IPS DF 4.7 (cell line): ENCODE results near the gene FPR2.
"Not testable (repeated sequence)": the region's sequence is repeated elsewhere in the genome, so short reads cannot be mapped to it uniquely, and the experiment has no call there.

Source experiments
- DNase-seq: peaks from one replicate; pipeline ENCODE4 v3.0.0-alpha.2; 2013; ENCODE audit warnings: low spot score; ENCODE audit errors: extremely low read depth

Gene FPR2, protein sequence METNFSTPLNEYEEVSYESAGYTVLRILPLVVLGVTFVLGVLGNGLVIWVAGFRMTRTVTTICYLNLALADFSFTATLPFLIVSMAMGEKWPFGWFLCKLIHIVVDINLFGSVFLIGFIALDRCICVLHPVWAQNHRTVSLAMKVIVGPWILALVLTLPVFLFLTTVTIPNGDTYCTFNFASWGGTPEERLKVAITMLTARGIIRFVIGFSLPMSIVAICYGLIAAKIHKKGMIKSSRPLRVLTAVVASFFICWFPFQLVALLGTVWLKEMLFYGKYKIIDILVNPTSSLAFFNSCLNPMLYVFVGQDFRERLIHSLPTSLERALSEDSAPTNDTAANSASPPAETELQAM

GRCh38 chr19:51760697-51761356 lies at the start of gene FPR2:
Gene FPR2 (plus strand): TSS chr19:51761180. CDS start chr19:51768659, 7,479 bp downstream.
- DNase-seq: no peak

DNA sequence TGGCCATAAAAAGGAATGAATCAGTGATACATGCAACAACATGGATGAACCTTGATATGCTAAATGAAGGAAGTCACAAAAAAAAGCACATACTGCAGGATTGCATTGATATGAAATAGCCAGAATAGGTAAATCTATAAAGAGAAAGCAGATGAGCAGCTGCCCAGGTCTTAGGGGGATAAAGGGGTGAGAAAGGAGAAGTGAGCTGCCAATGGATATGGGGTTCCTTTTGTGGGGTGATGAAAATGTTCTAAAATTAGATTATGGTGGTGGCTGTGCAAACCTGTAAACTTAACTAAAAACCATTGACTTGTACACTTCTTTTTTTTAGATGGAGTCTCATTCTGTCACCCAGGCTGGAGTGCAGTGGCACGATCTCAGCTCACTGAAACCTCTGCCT lies 49.3 kb upstream of the FPR2 start:
- DNase-seq: no peak

GRCh38 chr19:51712461-51713081 lies 48.4 kb upstream of the FPR2 start:
- no peak for DNase-seq

- no peak for DNase-seq
Observed at GRCh38 chr19:51713319-51714285, 47.4 kb upstream of the FPR2 start.

GRCh38 chr19:51714848-51715247 lies 46.1 kb upstream of the FPR2 start:
- DNase-seq: no peak

DNA sequence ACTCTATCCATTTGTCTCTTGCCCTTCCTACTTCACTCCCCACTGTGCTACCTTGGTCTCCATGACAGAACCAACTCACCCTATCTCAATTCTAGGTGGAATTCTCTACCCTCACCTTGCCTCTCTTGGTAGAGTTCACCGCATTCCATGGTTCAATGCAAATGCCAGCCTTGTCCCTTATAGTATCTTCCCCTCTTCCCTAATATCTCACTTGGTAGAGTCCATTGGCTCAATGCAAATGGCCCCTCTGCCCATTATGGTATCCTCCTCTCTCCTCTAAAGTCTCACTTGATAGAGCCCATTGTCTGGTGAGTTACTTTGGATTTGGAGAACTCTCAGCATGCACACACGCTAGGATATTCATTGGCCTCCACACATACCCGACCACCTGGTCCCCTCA lies 45.1 kb upstream of the FPR2 start:
- DNase-seq: no peak

- DNase-seq: no peak
Observed at GRCh38 chr19:51716925-51717324, 44.1 kb upstream of the FPR2 start.

GRCh38 chr19:51719251-51719988 lies 41.6 kb upstream of the FPR2 start:
- DNase-seq: no peak

- DNase-seq: no peak
Observed at GRCh38 chr19:51721905-51722304, 39.1 kb upstream of the FPR2 start.

DNA sequence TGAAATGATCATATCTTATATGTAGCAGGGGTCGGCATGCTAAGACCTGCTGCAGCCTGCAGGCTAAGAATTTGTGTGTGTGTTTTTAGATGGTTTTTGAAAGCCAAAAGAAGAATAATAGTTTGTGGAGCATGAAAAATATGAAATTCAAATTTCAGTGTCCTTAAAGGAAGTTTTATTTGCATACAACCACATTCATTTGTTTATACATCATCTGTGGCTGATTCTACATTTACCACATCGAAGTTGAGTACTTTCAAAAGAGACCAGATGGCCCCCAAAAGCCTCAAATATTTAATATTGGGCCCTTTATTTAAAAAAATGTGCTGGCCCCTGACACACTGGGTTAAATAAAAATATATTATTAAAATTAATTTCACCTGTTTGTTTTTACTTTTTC lies 38.5 kb upstream of the FPR2 start:
- no peak for DNase-seq

DNA sequence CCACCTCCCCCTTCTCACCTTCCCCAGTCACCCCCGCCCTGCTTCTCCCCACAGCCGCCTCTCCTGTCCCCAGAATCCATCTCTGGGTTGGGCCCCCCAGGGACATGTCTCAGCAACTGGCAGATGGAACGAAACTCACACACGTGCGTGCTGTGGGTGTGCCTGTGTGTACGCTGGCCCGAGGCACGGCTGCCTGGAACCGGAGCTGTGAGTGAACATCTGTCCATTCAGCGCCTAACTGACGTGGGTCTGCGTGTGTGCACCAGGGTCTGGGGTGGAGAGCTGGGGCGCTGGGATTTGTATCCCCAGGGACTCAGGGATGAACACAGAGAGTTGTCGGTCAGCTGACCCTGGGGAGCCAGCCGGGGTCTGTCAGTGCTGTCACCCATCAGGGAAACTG lies 36.4 kb upstream of the FPR2 start:
- DNase-seq: no peak

DNA sequence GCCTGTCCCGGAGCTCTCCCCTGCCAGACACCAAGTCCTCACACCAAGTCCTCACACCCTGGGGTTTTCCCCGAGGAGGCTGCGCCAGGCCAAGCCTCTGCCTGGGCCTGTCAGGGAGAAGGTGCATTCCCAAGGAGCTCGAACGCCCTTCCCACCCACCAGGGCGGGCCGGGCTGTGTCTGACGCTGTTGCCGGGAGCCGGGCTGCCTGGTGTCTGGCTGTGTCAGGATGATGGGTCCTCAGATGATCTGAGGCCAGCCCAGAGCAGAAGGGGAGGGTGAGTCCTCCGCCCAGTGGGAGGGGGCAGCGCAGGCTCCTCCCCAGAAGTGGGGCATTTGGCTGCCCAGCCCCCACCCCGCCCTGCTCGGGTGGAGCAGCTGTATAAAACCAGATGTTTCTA lies 34.9 kb upstream of the FPR2 start:
- DNase-seq: no peak

DNA sequence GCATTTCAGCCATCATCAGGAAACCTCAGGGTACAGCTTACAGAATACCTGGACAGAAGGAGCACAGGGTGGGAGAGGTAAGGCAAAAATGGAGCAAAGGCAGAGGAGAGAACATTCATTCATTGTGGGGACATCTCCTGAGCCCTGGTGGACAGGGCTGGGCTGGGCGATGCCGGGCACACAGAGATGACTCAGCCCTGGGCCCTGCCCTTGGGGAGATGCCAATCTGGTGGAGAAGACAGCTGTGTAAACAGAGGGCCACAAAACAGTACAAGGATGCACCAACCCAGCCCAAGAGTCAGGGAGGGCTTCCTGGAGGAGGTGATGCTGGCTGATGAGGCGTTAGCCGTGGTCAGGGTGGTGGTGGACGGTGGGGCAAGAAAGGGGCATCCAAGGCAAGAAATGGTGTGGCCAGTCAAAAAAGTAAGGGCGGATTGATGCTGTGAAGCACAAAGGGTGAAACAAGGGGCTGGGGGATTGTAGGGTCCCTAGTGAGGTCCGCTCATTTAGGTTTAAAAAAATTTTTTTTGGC lies 33.6 kb upstream of the FPR2 start:
- DNase-seq: no peak

DNA sequence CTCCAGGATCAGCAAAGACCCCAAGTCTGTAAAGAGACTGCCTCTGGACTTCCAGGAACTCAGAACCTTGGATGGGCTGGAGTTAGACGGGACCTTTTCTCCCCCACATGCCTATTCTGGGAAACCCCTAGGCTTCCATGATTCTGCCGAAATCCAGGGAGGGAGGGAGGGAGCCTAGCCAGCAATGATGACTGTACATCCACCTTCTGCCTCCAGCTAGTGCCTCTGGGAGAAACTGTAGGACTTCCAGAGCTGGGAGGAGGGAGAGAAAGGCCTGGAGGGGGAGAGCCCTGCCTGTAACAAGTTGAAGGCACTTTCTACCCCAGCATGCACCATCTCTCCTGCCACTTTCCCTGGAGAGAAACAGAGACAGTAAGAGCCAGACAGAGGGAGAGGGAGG lies 31.2 kb upstream of the FPR2 start:
- no peak for DNase-seq

- no peak for DNase-seq
Observed at GRCh38 chr19:51733742-51734522, 27.0 kb upstream of the FPR2 start.

DNA sequence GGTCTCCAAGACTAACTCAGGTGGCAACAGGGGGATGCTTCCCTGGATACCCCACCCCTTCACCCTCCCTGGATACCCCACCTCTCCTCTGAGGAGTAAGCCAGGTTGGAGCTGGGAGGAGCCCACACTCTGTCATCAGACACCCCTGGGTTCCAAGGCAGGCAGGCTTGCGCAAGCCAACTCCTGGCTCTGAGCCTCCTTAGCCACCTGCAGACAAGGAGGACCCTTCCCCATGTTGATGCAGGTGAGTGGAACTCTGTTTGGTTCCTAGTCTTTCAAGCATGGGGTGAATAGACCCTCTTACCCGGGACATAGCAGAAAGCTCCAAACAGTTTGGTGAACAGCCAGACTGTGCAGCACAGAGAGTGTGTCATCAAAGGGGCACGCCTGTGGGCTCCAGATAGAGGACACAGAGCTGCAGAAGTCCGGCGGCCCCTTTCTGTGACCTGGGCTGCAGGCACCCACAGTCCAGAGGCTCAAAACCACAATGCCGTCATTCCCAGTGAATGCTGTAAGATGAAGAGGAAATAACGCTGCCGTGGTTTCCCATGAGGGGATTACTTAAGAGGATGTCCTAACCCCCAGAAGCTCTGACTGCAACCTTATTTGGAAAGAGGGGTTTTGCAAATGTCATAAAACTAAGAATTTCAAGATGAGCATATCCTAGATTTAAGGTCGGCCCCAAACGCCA lies 25.1 kb upstream of the FPR2 start:
- DNase-seq: no peak

DNA sequence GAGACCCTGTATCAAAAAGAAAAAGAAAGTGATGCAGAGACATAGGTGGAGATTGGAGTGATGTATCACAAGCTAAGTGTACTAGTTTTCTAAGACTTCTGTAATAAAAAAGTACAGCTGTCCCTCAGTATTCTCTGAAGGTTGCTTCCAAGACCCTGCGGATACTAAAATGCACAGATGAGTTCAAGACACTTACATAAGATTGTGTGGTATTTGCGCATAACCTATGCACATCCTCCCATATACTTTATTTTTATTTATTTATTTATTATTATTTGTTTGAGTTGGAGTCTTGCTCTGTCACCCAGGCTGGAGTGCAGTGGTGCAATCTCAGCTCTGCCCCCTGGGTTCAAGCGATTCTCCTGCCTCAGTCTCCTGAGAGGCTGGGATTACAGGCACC lies 23.6 kb upstream of the FPR2 start:
- DNase-seq: no peak

GRCh38 chr19:51737924-51738323 lies 23.1 kb upstream of the FPR2 start:
- DNase-seq: no peak

- not testable (repeated sequence) for DNase-seq
Observed at GRCh38 chr19:51738523-51738922, 22.5 kb upstream of the FPR2 start.
